Vagina (tissue), 2 donors: ENCODE measurements around the gene SPAG7. TPM values are rescaled to one million over a fixed set of nuclear protein-coding genes. Genes with fewer than 3 reads are reported as not detected.

Experiments
- DNase-seq, 2 donors: peaks; one replicate each; pipeline ENCODE4 v3.0.0-alpha.2; 2017; ENCODE audit errors: extremely low spot score in 2 of 2
- H3K27ac ChIP-seq: fragments of 200-600 bp; sonication (generic); one replicate; pipeline ENCODE4 v1.5.1; 2019
- H3K27me3 ChIP-seq: fragments of 200-600 bp; sonication (generic); one replicate; pipeline ENCODE4 v1.5.1; 2019
- H3K36me3 ChIP-seq, 2 donors: fragments of 200-600 bp; sonication (generic); one replicate each; pipeline ENCODE4 v1.5.1; 2017 to 2019
- H3K4me1 ChIP-seq: fragments of 200-600 bp; sonication (generic); one replicate; pipeline ENCODE4 v1.5.1; 2019
- H3K4me3 ChIP-seq, 2 donors: fragments of 200-600 bp; sonication (generic); 1 replicate in 1 of 2; 2 replicates in 1 of 2; pipeline ENCODE4 v1.5.1; 2016 to 2019
- H3K9me3 ChIP-seq: fragments of 200-600 bp; sonication (generic); one replicate; pipeline ENCODE4 v1.5.1; 2019
- POLR2A ChIP-seq, 2 donors: fragments of 450-650 bp; IDR thresholded peaks; one replicate each; pipeline ENCODE4 v1.6.1; 2017; ENCODE audit warnings: antibody characterized with exemption in 2 of 2, mild to moderate bottlenecking in 2 of 2, moderate library complexity in 2 of 2
- POLR2AphosphoS5 ChIP-seq, 2 donors: sonication (generic); formaldehyde crosslinking; IDR thresholded peaks; one replicate each; pipeline ENCODE4 v1.9.0; 2017; ENCODE audit warnings: antibody characterized with exemption in 2 of 2, mild to moderate bottlenecking in 2 of 2, low read depth in 1 of 2; ENCODE audit not compliant: insufficient read depth in 1 of 2
- intact Hi-C: fragments of 100-400 bp; cut with DNase I; formaldehyde crosslinking; loops from one replicate; pipeline ENCODE4 v1.15.1; 2023
- total RNA-seq: library from RNA; depleted of rRNA; stranded (reverse); fragments of >200 nt; gene quantifications from one replicate; pipeline ENCODE4 v1.2.3, GENCODE V29; 2016
- TF ChIP-seq, protein P1 (sequence below), 3 experiments: fragments of 450-650 bp in 2 of 3; fragments of 200-600 bp in 1 of 3; sonication (generic) in 1 of 3; IDR thresholded peaks; one replicate each; pipeline ENCODE4 v1.5.1; 2017 to 2019; ENCODE audit warnings: antibody characterized with exemption in 3 of 3, mild to moderate bottlenecking in 2 of 3, moderate library complexity in 2 of 3

The SPAG7 gene
- total RNA-seq, 1 donor from 2014 or later, result 34.6 TPM

DNA sequence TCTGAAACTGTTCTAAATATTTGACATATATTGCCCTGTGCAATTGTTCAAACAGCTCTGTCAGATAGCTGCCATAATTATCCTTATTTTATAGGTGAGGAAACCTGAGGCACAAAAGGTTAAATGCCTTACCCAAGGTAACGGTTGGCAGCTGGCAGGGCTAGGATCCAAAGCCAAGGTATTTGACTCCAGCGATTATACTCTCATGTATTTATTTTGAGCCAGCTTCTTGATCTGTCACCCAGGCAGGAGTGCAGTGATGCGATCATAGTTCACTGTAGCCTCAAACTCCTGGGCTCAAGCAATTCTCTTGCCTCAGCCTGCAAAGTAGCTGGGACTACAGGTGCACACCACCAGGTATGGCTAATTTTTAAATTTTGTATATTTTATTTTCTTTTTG is 9.5 kb downstream of the SPAG7 start:
- Histone ChIP-seq H3K4me3 (no peak overlapping the region), H3K36me3 (peaks cover 0 to 20% of the 10 kb centered on the region in 2 donors), H3K9me3 (no peaks in the 10 kb centered on the region), H3K4me1 (peaks cover 5% of the 10 kb centered on the region), H3K27ac (no peak overlapping the region), H3K27me3 (no peaks in the 10 kb centered on the region)
- intact Hi-C loops, result no loop called here
- no peak for DNase-seq
- no peak for TF ChIP-seq POLR2A (IDR thresholded peaks at IDR 0.05)

DNA sequence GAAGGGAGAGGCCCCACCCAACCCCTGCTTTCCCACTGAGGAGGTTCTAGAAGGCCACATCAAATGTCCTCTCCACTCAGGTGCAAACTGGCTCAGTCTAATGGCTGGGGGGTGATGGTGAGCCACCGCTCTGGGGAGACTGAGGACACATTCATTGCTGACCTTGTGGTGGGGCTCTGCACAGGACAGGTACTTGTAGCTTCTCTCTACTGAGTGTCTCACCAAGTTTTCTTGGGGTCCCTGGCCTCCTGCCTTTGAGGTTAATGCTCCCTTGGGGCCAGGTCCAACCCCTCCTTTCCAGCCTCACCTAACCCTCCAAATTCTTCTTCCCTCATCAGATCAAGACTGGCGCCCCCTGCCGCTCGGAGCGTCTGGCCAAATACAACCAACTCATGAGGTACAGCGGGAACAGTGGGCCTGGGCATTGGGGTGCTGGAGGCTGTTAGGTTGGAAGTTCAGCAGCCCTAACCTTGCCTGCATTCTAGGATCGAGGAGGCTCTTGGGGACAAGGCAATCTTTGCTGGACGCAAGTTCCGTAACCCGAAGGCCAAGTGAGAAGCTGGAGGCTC is 11.0 kb downstream of the SPAG7 start:
- H3K27ac ChIP-seq, result no peak overlapping the region
- DNase-seq, result no peak
- TF ChIP-seq POLR2A (IDR thresholded peaks at IDR 0.05) (no peak), POLR2AphosphoS5 (IDR thresholded peaks at IDR 0.05; ENCODE audit: insufficient read depth in 1 of 2, low read depth in 1 of 2) (no peak)
- TF ChIP-seq, protein P1, sequence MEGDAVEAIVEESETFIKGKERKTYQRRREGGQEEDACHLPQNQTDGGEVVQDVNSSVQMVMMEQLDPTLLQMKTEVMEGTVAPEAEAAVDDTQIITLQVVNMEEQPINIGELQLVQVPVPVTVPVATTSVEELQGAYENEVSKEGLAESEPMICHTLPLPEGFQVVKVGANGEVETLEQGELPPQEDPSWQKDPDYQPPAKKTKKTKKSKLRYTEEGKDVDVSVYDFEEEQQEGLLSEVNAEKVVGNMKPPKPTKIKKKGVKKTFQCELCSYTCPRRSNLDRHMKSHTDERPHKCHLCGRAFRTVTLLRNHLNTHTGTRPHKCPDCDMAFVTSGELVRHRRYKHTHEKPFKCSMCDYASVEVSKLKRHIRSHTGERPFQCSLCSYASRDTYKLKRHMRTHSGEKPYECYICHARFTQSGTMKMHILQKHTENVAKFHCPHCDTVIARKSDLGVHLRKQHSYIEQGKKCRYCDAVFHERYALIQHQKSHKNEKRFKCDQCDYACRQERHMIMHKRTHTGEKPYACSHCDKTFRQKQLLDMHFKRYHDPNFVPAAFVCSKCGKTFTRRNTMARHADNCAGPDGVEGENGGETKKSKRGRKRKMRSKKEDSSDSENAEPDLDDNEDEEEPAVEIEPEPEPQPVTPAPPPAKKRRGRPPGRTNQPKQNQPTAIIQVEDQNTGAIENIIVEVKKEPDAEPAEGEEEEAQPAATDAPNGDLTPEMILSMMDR (IDR thresholded peaks at IDR 0.05), result no peak
- H3K27me3 ChIP-seq, result no peaks in the 10 kb centered on the region
- H3K9me3 ChIP-seq, result no peaks in the 10 kb centered on the region
- intact Hi-C loops, result no loop called here
- H3K4me1 ChIP-seq, result peaks cover 5% of the 10 kb centered on the region
- no peak overlapping the region for H3K4me3 ChIP-seq
- peaks cover 0 to 20% of the 10 kb centered on the region in 2 donors for H3K36me3 ChIP-seq

DNA sequence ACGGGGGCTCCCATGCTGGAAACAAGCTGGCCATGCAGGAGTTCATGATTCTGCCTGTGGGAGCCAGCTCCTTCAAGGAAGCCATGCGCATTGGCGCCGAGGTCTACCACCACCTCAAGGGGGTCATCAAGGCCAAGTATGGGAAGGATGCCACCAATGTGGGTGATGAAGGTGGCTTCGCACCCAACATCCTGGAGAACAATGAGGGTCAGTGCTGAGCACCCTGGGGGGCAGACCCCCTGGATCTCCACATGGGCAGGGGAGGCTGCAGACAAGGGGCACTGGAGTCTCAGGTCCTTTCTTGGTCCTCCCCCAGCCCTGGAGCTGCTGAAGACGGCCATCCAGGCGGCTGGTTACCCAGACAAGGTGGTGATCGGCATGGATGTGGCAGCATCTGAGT is 12.5 kb downstream of the SPAG7 start:
- Histone ChIP-seq H3K4me1 (peaks cover 11% of the 10 kb centered on the region), H3K36me3 (peaks cover 0 to 18% of the 10 kb centered on the region in 2 donors), H3K4me3 (no peak overlapping the region), H3K27me3 (no peaks in the 10 kb centered on the region), H3K27ac (no peak overlapping the region), H3K9me3 (no peaks in the 10 kb centered on the region)
- intact Hi-C loops, result no loop called here
- no peak for DNase-seq
- TF ChIP-seq, protein P1 (IDR thresholded peaks at IDR 0.05), result no peak
- TF ChIP-seq POLR2AphosphoS5 (IDR thresholded peaks at IDR 0.05; ENCODE audit: insufficient read depth in 1 of 2, low read depth in 1 of 2) (no peak), POLR2A (IDR thresholded peaks at IDR 0.05) (no peak)

DNA sequence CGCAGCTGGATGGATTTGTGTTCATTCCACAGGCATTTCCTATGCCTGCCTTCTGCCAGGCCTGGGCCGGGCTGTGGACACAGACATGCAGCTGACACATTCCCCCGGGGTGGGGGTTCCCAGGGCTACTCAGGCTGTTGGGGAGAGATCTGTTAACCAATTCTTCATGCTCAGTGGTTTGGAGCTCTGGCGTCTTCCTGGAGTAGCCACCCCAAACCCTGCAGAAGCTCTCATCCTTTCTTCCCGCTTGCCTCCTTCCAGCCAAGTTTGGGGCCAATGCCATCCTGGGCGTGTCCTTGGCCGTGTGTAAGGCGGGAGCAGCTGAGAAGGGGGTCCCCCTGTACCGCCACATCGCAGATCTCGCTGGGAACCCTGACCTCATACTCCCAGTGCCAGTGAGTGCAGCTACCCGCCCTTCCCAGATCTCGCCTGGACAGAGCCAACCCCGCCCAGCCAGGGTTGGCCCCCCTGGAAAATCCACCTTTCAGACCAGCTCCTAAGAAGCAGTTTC is 14.1 kb downstream of the SPAG7 start:
- TF ChIP-seq POLR2AphosphoS5 (IDR thresholded peaks at IDR 0.05; ENCODE audit: insufficient read depth in 1 of 2, low read depth in 1 of 2) (no peak), POLR2A (IDR thresholded peaks at IDR 0.05) (no peak)
- TF ChIP-seq, protein P1 (IDR thresholded peaks at IDR 0.05), result no peak
- Histone ChIP-seq H3K27ac (no peak overlapping the region), H3K27me3 (no peaks in the 10 kb centered on the region), H3K9me3 (no peaks in the 10 kb centered on the region), H3K4me3 (no peak overlapping the region), H3K4me1 (peaks cover 13% of the 10 kb centered on the region), H3K36me3 (peaks cover 0 to 2% of the 10 kb centered on the region in 2 donors)
- DNase-seq, result no peak
- intact Hi-C loops, result no loop called here

DNA sequence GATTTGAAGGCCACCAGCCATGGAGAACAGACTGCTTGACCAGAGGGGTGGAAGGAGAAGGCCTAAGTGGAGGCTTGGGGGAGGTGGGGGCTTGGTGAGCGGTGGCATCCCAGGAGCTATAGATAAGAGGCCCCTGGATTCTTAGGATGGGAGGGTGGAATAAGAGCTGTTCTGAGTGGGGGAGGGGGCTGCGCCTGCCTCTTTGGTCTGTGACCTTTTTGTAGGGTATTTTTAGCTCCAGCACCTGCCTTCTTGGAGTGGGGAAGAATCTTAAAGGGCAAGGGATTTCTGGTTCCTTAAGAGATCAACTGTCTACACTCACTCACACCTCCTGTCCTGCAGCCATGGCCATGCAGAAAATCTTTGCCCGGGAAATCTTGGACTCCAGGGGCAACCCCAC is 16.1 kb downstream of the SPAG7 start:
- H3K9me3 ChIP-seq, result no peaks in the 10 kb centered on the region
- H3K27ac ChIP-seq, result no peak overlapping the region
- H3K4me3 ChIP-seq, result no peak overlapping the region
- H3K27me3 ChIP-seq, result no peaks in the 10 kb centered on the region
- H3K36me3 ChIP-seq, result peaks cover 0 to 3% of the 10 kb centered on the region in 2 donors
- no peak for DNase-seq
- peaks cover 21% of the 10 kb centered on the region for H3K4me1 ChIP-seq
- no peak for TF ChIP-seq POLR2A (IDR thresholded peaks at IDR 0.05)
- TF ChIP-seq, protein P1 (IDR thresholded peaks at IDR 0.05), result no peak
- intact Hi-C loops, result no loop called here
